HG03342 (cell line): ENCODE results near the gene SERPINA10.

Experiments used
- ATAC-seq: cut with Tn5 transposase; IDR thresholded peaks from one replicate; pipeline ENCODE4 v1.9.1; 2021; ENCODE audit warnings: mild to moderate bottlenecking, moderate library complexity; ENCODE audit not compliant: unreplicated experiment

SERPINA10 gene, protein sequence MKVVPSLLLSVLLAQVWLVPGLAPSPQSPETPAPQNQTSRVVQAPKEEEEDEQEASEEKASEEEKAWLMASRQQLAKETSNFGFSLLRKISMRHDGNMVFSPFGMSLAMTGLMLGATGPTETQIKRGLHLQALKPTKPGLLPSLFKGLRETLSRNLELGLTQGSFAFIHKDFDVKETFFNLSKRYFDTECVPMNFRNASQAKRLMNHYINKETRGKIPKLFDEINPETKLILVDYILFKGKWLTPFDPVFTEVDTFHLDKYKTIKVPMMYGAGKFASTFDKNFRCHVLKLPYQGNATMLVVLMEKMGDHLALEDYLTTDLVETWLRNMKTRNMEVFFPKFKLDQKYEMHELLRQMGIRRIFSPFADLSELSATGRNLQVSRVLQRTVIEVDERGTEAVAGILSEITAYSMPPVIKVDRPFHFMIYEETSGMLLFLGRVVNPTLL

DNA sequence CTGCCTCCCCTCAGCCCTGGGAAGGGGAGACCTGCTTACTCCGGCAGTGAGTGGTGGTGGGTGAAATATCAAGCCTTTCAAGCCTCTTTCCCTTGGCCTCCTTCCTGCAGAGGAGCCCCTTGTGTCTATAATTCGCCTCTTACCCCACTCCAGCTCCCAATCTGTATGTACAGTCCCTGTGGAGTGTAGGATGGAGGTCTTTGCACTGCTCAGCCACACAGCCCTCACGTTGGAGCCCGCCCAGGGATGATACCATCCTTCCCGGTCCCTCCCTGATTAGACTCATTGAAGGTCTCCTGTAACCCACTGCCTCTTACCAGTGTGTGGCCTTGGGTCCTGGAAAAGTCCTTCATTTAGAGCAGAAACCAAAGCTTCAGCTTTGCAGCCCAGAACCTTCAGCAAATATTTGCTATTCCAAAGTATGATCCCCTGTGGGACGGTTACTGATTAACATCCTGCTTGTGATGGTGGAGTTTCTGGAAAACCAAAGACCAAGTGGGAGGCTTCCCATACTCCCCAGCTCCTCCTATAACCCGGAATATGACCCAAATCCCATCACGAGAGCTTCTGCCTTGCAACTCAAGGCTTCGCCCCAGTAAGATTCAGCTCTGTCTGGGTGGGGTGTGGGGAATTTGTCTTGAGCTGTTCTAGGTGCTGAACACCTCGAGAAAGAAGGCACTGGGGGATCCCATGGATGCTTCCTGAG, at the start of gene SERPINA10:
SERPINA10 (minus strand) TSS at position 397 of the 706 bp plus-strand sequence. CDS start 2,675 bp downstream, outside the sequence.
- no peak for ATAC-seq

DNA sequence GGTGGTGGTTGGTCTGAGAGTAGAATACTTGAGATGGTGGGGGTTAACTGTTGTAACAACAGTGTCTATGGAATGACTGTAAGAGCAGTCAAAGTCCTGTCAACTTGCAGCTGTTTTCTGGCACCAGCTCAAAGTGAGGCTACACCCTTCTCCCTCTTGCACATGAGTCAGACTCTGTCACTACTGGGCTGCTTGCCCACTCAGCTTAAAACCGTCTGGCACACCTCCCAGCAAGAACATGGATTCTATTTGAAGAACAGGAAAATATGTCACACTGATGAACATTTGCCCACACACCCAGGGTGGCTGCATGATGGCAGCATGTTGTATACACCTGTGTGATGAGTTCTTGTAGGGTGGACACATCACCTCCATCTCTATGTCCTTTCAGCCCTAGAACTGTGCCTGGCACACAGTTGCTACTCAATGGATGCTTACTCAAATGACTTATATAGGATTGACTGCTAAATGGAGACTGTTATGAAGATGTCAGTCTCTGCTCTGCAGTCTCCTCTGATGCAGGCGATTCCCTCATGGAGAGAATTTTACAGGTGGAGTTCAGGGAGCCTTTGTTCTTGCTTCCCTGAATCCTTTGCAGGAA, 49.4 kb upstream of the SERPINA10 start:
- no peak for ATAC-seq

DNA sequence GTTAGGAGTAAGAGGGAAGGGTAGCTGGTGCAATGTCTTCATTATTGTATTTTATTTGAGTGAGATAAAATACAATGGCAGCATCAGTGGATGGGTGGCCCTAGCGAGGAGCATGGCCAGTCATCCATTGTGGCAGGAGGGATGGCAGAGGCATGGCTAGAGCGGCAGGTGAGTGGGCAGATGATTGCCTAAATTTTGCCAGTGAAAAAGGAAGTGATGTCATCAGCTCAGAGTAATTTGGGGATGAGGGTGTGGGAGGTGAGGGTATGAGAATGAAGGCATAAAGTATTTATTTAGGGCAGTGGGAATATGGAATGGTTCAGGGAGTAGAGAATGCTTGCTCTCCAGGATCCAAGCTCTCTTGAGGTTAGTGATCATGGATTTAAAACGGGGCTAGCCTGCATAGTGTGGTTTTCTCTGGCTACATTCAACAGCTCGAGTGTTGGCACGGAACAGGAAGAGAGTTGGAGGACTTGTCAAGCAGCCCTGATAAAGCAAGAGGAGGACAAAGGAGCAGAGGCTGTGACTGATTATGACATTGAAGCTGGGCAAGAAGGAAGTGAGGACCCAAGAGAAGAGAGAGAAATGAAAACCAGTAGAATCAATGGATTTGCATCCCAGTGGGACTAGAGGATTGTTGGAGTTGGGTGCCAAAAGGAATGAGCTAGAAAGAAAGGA, 48.7 kb upstream of the SERPINA10 start:
- ATAC-seq = no peak

DNA sequence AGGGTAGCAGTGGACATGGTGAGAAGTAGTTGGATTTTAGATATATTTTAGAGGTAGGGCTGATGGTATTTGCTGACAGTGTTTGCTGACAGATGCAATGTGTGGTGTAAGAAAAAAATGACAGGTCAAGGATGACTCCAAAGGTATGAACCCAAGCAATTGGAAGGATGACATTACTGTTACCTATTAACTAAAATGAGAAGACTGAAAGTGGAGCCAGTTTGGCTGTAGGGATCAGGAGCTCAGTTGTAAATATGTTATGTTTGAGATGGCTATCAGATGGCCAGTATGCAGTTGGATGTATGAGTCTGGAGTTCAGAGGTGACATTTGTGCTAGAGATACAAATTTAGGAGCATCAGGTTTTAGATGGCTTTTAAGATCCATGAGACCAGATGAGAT, 47.5 kb upstream of the SERPINA10 start:
- no peak for ATAC-seq

DNA sequence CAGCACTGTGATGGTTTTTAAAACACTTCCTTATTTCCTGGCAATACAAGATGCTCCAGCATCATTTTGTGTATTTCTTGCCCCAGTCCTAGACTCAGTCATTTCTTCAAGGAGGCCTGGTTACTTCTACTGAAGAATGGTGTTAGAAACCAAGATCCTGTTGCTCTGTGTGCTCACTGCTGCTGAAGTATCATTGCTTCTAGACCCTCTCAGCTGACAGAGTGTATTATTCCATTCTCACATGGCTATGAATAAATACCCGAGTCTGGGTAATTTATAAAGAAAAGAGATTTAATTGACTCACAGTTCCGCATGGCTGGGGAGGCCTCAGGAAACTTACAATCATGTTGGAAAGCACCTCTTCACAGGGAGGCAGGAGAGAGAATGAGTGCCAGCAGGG, 45.0 kb upstream of the SERPINA10 start:
- no peak for ATAC-seq

DNA sequence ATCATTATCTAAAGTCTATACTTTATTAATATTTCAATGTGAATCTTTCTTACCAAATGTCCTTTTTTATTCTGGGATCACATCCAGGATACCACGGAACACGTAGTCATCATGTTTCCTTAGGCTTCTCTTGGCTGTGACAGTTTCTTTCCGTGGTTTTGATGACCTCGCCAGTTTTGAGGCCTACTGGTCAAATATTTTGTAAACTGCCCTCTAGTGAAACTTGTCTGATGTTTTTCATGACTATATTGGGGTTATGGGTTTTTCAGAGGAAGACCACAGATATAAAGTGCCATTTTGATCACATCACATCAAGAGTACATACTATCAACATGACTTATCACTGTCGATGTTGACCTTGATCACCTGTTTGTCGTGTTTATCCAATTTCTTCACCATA, 44.2 kb upstream of the SERPINA10 start:
- no peak for ATAC-seq

DNA sequence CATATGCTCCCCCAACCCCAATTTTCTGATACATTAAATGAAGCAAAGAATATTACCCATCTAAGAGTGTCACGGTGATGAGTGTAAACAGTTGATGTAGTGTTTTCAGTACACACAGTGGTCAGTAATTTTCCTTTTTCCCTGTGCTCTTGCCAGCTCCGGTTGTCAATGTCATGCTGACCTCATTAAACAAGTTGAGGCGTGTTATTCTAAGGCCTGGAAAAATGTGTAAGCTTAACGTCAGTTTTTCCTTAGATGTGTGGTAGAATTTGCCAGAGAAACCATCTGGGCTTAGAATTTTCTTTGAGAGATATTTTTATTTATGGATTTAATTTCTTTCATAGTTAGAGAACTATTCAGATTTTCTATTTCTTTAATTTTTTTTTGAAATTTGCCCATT, 41.8 kb upstream of the SERPINA10 start:
- ATAC-seq = no peak

DNA sequence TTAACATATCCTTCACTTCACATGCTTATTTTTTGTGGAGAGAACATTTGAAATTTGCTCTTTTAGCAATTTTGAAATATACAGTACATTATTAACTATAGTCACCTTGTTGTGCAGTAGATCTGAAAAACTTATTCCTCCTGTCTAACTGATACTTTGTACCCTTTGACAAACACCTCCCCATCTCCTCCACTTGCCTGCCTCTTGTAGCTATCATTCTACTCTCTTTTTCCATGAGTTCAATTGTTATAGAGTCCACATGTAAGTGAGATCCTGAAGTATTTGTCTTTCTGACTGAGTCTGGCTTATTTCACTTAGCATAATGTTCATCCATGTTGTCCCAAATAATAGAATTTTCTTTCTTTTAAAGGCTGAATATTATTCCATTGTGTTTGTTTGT, 39.5 kb upstream of the SERPINA10 start:
- no peak for ATAC-seq

DNA sequence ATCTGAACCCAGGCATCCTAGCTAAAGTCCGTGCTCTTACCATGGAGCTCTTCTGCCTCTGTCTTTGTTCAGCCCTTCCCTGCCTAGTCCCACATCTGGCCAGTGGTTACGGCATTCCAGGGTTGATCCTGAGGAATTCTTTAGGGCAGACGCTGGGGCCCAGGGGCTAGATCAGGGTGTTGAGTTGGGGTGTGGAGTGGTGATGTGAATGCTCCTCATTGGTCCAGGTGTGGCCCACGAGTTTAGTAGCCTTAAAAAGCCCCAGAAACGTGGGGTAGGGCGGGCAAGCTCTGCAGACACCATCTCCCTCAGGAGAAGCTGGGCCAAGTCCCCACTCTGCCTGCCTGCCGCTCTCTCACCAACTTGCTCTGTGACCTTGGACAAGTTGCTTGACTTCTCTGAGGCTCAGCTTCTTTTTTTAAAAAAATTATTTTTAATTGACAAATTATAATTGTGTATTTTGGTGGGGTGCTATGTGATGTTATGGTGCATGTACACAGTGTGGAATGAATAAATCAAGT, 39.1 kb upstream of the SERPINA10 start:
- ATAC-seq = no peak

DNA sequence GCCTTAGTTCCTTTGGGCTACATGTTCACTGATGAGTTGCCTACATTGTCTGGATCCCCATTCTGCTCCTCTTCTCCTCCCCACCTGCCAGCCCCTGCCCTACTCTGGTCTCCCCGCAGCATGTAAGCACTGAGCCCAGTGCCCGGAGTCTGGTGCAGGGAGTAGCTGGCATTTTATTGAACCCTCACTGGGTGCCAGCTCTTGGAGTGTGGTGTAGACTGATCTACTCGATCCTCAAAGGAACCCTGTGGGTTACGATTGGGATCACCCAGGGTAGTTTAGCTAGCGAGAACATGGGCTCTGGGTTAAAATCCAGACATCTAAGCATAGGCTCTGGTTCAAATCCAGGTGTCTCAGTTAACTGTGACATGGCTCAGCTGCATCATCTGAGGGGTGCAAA, 38.4 kb upstream of the SERPINA10 start:
- no peak for ATAC-seq

DNA sequence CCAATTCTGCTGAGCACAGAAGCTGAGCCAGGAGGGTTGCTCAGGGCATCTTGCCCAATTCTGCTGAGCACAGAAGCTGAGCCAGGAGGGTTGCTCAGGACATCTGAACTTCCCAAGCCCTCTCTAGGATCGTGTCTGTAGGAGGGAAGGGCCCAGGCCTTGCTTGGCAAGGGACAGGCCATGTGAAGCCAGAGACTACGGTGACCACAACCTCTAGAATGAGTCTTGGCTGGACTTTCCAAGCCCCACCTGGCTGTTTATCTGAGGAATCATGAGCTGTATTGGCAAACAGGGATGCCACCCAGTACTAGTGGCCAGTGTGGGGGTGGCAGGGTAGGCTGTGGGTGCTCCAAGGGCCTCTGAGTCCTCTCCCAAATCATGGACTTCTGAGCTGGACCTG, 37.8 kb upstream of the SERPINA10 start:
- ATAC-seq = no peak

DNA sequence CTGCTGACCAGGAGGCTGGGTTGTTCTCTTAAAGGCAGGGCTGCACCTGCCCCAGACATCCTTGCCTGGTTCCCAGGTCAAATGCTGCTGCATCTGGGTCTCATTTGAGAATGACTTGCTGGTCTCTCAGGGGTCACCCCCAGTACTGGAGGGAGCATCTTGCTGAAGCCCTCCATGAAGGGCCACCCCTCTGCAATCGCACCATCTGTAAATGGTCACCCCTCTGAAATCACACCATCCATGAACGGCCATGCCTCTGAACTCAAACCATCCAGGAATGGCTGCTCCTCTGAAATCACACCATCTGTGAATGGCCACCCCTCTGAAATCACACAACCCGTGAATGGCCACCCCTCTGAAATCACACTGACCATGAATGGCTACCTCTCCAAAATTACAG, 37.4 kb upstream of the SERPINA10 start:
- no peak for ATAC-seq

DNA sequence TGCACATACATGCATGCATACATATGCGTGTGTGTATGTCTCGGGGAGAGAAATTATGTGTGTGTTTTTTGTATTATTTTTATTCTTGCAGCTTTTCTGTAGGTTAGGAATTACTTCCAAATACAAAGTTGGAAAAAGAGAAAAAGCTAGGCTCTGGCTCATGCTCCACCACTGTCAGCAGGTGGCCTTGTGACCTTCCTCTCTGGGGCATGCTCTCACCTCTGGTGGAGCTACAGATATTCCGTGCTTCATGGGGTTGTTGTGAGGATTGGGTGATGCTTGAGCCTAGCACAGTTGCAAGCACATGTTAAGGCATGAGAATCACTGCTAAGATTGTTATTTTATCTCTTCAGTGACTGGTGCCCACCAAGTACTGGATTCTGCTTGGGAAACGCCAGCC, 36.8 kb upstream of the SERPINA10 start:
- no peak for ATAC-seq

DNA sequence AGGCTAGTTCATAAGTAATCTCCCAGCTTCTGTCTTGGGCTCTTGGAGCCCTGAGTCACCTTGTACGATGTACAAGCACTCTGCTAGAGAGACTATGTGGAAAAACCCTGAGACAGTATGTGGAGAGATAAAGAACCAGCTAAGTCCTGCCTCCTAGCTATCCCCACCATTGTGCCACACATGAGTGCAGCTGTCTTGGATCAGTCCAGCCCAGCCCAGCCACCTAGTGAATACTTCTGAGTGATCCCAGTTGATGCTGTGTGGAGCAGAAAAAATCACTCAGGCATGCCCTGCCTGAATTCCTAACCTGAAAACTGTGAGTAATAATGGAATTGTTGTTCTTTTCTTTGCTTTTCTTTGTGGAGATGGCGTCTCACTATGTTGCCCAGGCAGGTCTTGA, 35.1 kb upstream of the SERPINA10 start:
- no peak for ATAC-seq

DNA sequence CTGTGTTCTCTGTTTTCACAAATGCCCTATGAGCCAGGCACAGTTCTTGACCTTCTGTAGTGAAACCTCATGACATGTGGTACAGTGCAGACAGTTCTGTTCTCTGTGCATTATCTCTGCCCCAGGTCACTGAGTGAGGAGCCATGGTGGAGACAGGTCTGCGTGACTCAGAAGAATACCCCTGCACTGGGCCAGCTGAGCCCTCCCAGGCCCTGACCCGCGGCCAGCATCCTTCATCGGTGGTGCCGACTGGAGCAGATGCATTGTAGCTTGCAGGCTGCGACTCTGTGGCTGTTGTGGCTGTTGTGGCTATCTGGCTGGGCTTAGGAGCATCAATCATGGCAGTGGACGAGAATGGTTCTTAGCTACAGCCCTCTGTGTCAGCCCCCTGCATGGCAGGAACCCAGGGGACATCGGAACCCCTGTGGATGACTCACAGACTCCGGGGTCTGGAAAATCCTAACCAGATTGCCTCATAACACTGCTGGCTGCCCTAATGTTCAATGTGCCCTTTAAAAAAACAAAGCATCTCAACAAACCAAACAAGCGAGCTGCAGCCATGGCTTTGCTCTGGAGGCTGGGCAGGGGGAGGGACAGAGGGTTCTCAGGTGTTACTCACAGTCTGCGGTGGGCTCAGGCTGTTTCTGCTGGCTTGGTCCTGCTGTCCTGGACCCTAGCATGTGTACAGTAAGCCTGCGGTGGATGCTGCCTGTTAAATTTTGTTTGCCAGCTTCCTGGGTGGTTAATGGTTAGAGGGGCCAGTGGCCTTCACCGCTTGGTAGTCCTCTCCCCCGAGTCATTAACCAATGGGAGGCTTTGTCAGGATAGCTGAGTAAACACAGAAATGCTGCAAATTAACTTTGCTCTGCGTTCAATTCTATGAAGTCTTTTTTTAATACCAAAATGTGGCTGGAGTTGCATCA, 29.8 kb upstream of the SERPINA10 start, which contains the start of gene SERPINA6:
SERPINA6 (minus strand) TSS at position 689 of the 923 bp plus-strand sequence. CDS start 8,688 bp downstream, outside the sequence.
- ATAC-seq = no peak

DNA sequence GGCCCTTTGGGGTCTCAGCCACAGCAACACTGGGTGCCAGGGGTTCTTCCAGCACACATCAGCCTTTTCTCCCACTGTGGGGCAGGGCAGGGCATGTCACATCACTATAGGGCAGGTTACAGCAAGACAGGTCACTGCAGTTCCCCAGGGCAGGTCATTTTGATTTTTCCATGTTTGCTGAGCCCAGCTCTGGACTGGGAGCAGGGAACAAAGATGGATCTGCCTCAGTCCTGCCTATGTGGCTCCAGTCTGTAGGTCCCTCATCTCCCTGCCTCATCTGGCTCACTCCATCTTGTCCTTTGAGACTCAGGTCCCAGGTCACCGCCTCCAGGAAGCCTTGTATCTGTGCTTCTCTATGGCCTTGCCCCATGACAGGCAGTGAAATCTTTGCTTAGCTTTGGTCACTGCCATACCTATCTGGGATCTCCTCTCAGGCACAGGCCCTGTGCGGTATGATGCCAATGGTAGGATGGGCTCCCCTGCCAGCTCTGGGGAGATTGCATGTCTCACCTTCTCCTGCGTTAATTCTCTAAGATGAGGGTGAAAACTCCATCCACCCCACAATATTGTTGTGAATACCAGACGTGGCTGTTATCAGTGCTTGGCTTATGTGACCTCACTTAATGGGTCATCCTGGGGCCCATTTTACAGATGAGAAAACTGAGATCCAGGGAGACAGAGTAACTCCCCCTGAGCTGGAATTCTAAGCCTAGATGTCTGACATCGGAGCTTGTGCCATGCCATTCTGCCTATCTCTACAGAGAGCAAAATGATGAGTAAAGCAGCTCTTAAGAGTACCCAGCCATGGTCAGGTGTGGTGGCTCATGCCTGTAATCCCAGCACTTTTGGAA, 28.6 kb upstream of the SERPINA10 start:
- no peak for ATAC-seq

DNA sequence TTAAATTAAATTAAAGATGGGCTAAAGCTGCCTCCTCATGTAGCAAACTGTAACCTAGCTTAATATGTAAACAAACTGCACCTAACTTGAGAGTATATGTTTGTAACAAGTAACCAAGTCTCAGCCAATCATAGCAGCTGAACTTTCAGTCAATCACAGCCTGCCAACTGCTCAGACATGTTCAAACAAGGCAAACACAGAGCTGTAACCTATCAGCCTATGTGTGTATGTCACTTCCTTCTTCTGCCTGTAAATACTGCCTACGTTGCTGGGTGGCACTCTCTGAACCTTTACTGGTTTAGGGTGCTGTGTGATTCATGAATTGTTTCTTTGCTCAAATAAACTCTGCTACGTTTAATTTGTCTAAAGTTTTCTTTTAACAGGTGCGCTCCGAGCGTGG, 27.2 kb upstream of the SERPINA10 start:
- ATAC-seq = no peak

DNA sequence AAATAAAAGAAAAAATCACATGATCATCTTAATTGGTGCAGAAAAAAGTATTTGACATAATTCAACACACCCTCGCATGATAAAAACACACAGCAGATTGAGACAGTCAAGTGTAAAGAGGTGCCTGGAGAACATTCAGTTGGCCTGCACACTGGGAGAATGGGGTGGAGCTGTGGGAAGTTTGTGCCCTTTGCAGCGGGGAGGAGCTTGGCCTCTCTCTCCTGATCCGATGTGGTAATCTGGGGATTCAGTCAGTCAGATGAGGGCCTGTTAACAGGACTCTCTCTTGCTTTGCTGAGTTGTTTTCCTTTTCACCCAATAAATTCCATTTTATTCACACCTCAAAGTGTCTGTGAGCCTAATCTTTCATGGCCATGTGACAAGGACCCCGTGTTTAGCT, 24.2 kb upstream of the SERPINA10 start:
- no peak for ATAC-seq

DNA sequence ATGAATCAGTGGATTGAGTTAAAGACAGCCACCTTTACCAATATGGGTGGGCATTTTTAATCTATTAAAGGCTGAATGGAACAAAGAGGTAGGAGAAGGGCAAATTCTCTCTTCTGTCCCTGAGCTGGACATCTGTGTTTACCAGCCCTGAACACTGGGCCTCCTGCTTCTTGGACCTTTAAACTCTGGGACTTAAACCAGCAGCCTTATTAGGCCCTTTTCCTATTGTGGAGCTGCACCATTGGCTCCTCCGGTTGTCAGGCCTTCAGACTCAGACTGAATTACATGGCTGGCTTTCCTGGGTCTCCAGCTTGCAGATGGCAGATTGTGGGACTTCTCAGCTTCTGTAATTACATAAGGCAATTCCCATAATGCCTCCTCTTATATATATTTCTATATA, 23.6 kb upstream of the SERPINA10 start:
- ATAC-seq = no peak
